ENCODE results near the gene HAND1. TPM values are rescaled to one million over a fixed set of nuclear protein-coding genes. Genes with fewer than 3 reads are reported as not detected.
A peak's percentile ranks its signal among the peaks of the same experiment; 100 is the strongest.

HAND1 gene
- polyA plus RNA-seq, 4 donors, result 0.22 to 0.42 TPM; not detected in 2

- WGBS, 3 donors, result 11 to 16% (median 16%) methylated on average over 4 of the region's 4 CpGs
- Histone ChIP-seq H3K4me3 (ENCODE audit: low read depth in 1 of 3, low read length in 3 of 3) (no peak overlapping the region), H3K27ac (ENCODE audit: low read depth in 1 of 3, low read length in 2 of 3) (no peak overlapping the region), H3K4me1 (ENCODE audit: control insufficient read depth in 3 of 3, insufficient read depth in 2 of 3, low read depth in 1 of 3, low read length in 2 of 3) (peaks cover 0 to 22% (median 6%) of the 10 kb centered on the region in 3 donors), H3K36me3 (ENCODE audit: control insufficient read depth in 3 of 3, insufficient read depth in 2 of 3, low read depth in 1 of 3, low read length in 3 of 3) (no peaks in the 10 kb centered on the region), H3K27me3 (ENCODE audit: control insufficient read depth in 3 of 3, insufficient read depth in 3 of 3, low read length in 3 of 3) (peaks cover 11 to 71% (median 46%) of the 10 kb centered on the region in 3 donors), H3K9me3 (ENCODE audit: control insufficient read depth in 2 of 2, insufficient read depth in 1 of 2, low read depth in 1 of 2, low read length in 1 of 2) (peaks cover 0 to 3% of the 10 kb centered on the region in 2 donors)
- FAIRE-seq, result no peak
- no peak for DNase-seq
These were observed 8.4 kb upstream of the HAND1 start for GRCh38 chr5:154486427-154486866.

GRCh38 chr5:154485850-154486426 lies 7.9 kb upstream of the HAND1 start:
- DNase-seq, result no peak
- H3K27me3 ChIP-seq (ENCODE audit: control insufficient read depth in 3 of 3, insufficient read depth in 3 of 3, low read length in 3 of 3), result peaks cover 11 to 76% (median 51%) of the 10 kb centered on the region in 3 donors
- no peak for FAIRE-seq
- H3K27ac ChIP-seq (ENCODE audit: low read depth in 1 of 3, low read length in 2 of 3), result no peak overlapping the region
- peaks cover 0 to 3% of the 10 kb centered on the region in 2 donors for H3K9me3 ChIP-seq (ENCODE audit: control insufficient read depth in 2 of 2, insufficient read depth in 1 of 2, low read depth in 1 of 2, low read length in 1 of 2)
- 15 to 21% (median 16%) methylated on average over 6 of the region's 6 CpGs for WGBS, 3 donors
- peaks cover 0 to 22% (median 6%) of the 10 kb centered on the region in 3 donors for H3K4me1 ChIP-seq (ENCODE audit: control insufficient read depth in 3 of 3, insufficient read depth in 2 of 3, low read depth in 1 of 3, low read length in 2 of 3)
- no peaks in the 10 kb centered on the region for H3K36me3 ChIP-seq (ENCODE audit: control insufficient read depth in 3 of 3, insufficient read depth in 2 of 3, low read depth in 1 of 3, low read length in 3 of 3)
- no peak overlapping the region for H3K4me3 ChIP-seq (ENCODE audit: low read depth in 1 of 3, low read length in 3 of 3)

DNA sequence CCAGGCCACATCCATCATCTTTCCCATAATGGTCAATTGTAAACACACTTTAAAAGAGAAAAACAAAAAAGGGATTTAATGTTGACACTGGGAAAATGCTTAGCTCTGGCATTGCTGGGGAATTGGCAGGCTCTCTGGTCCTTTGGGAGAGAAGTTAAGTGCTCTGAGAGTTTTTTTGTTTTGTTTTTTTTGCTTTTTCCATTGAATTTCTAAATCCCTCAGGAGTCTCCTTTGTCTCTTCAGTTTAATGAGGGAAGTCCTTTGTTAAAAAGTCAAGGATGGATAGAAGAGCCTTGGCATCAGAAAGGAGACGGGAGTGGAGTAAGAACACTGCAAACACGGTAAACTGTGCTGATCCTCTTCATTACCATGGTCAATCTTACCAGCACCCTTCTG lies 7.1 kb upstream of the HAND1 start:
- H3K27me3 ChIP-seq (ENCODE audit: control insufficient read depth in 3 of 3, insufficient read depth in 3 of 3, low read length in 3 of 3), result peaks cover 11 to 82% (median 56%) of the 10 kb centered on the region in 3 donors
- H3K4me1 ChIP-seq (ENCODE audit: control insufficient read depth in 3 of 3, insufficient read depth in 2 of 3, low read depth in 1 of 3, low read length in 2 of 3), result peaks cover 0 to 22% (median 6%) of the 10 kb centered on the region in 3 donors
- H3K9me3 ChIP-seq (ENCODE audit: control insufficient read depth in 2 of 2, insufficient read depth in 1 of 2, low read depth in 1 of 2, low read length in 1 of 2), result peaks cover 0 to 3% of the 10 kb centered on the region in 2 donors
- FAIRE-seq (no peak), DNase-seq (no peak)
- no peak overlapping the region for H3K4me3 ChIP-seq (ENCODE audit: low read depth in 1 of 3, low read length in 3 of 3)
- no peak overlapping the region for H3K27ac ChIP-seq (ENCODE audit: low read depth in 1 of 3, low read length in 2 of 3)
- WGBS, 3 donors, result 0 to 9% (median 8%) methylated on average over 2 of the region's 2 CpGs
- no peaks in the 10 kb centered on the region for H3K36me3 ChIP-seq (ENCODE audit: control insufficient read depth in 3 of 3, insufficient read depth in 2 of 3, low read depth in 1 of 3, low read length in 3 of 3)

DNA sequence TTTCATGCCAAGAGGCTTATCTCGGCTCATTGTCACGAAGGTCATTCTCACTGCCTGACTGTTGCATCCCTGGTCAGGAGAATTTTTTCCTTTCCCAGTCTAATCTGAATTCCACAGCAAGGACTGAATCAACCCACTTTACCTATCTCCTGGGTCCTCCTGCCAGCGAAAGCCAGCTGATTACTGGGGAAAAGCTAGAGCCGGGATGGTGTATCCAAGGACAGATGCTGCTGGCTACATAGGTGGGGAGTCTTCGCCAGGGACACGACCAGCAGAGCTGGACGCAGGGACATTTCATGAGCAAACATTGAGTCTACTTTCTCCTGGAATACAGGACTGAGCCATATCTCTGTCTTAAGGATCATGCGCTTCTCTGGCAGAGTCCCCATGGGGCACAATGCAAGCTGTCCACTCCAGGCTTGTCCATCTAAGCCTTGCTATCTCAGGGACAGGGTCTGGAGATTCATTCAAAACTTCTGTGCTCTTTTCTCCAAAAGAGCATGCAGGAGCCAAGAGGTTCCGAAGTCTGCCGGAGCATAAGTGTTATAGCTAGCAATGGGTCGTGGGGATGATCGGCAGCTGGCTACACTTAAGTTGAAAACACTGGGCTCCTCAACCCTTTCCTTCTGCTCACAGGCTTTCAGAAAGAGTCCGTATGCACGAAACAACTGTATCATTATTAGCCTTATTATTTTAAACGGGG lies 6.5 kb upstream of the HAND1 start:
- WGBS, 3 donors, result 9 to 14% (median 9%) methylated on average over 15 of the region's 15 CpGs
- no peak for DNase-seq
- Histone ChIP-seq H3K4me1 (ENCODE audit: control insufficient read depth in 3 of 3, insufficient read depth in 2 of 3, low read depth in 1 of 3, low read length in 2 of 3) (peaks cover 0 to 22% (median 6%) of the 10 kb centered on the region in 3 donors), H3K27ac (ENCODE audit: low read depth in 1 of 3, low read length in 2 of 3) (no peak overlapping the region), H3K4me3 (ENCODE audit: low read depth in 1 of 3, low read length in 3 of 3) (no peak overlapping the region), H3K27me3 (ENCODE audit: control insufficient read depth in 3 of 3, insufficient read depth in 3 of 3, low read length in 3 of 3) (peaks cover 13 to 83% (median 61%) of the 10 kb centered on the region in 3 donors), H3K36me3 (ENCODE audit: control insufficient read depth in 3 of 3, insufficient read depth in 2 of 3, low read depth in 1 of 3, low read length in 3 of 3) (no peaks in the 10 kb centered on the region), H3K9me3 (ENCODE audit: control insufficient read depth in 2 of 2, insufficient read depth in 1 of 2, low read depth in 1 of 2, low read length in 1 of 2) (peaks cover 0 to 3% of the 10 kb centered on the region in 2 donors)
- FAIRE-seq, result no peak

DNA sequence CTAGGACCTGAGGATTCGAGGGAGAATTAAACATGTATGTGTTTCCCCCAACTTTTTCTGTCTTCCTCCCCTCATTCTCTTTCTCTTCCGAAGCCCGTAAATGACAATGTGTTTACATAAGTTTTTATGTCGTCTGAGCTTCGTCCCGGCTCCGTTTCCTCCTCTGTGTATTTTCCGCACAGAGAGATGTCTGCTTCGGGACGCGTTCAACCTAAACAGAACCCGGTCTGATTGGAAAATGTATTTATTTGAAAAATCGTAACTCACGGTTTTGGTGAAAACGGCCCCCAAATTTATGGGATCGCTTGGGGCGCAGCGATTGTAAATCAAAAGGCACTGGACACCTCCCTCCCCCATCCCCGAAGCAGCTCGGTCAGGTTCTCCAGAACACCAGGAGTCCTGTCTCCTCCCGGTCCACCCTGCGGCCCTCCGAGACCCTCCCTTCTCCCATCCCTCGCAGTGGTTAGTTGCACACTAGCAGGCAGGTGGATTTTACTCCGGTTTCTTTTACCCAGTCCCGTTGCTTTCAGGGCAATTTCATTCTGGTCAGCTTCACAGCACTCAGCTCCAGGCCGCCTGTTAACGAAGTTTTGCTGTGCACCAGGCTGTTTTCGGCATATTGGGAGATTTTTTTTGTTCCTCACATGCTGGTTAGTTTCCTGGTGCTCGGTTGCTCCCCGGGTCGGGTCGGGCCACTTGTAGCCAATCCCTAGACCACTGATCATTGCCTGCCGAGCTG lies 5.8 kb upstream of the HAND1 start:
- peaks cover 0 to 27% (median 6%) of the 10 kb centered on the region in 3 donors for H3K4me1 ChIP-seq (ENCODE audit: control insufficient read depth in 3 of 3, insufficient read depth in 2 of 3, low read depth in 1 of 3, low read length in 2 of 3)
- peaks cover 17 to 90% (median 68%) of the 10 kb centered on the region in 3 donors for H3K27me3 ChIP-seq (ENCODE audit: control insufficient read depth in 3 of 3, insufficient read depth in 3 of 3, low read length in 3 of 3)
- H3K4me3 ChIP-seq (ENCODE audit: low read depth in 1 of 3, low read length in 3 of 3), result no peak overlapping the region
- no peak for DNase-seq
- FAIRE-seq, result no peak
- H3K9me3 ChIP-seq (ENCODE audit: control insufficient read depth in 2 of 2, insufficient read depth in 1 of 2, low read depth in 1 of 2, low read length in 1 of 2), result peaks cover 0 to 3% of the 10 kb centered on the region in 2 donors
- no peak overlapping the region for H3K27ac ChIP-seq (ENCODE audit: low read depth in 1 of 3, low read length in 2 of 3)
- WGBS, 3 donors, result 4 to 7% (median 5%) methylated on average over 34 of the region's 34 CpGs
- H3K36me3 ChIP-seq (ENCODE audit: control insufficient read depth in 3 of 3, insufficient read depth in 2 of 3, low read depth in 1 of 3, low read length in 3 of 3), result no peaks in the 10 kb centered on the region

- H3K4me3 ChIP-seq (ENCODE audit: low read depth in 1 of 3, low read length in 3 of 3), result no peak overlapping the region
- no peak for FAIRE-seq
These were observed 4.8 kb upstream of the HAND1 start for GRCh38 chr5:154482528-154483449.

DNA sequence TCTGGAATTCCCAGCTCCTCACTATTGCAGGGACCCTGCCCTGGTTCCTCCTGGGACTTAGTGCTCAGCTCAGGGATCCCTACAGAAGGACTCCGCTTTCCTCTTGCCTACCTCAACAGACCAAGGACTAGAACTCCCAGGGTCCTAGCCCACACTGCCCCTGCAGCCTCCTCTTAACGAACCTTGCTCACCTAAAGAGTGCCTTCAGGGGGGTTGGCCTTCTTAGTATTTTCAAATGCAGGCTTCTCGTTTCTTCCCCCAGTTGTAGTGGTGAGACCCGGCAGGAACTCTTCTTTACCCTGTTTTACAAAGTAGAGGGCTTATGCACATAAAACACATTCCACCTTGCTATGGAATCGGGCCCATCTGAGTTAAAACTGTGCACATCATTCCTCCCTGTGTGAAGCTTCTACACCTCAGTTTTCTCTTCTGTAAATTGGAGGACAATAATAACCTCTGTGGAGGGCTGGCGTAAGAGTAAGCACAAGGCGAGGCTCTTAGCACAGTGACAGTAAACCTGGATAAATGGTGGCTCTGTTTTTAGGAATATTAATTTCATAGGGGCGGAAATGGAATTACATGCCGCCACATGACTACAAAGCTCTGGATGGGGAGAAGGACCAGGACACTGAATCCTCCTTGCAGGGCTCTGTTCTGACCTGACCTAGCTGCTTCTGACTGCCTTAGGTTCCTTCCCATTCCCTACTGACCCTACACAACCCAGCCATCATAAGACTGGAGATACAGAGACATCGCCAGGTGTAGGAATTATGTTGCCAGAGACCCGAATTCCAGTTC lies 3.8 kb upstream of the HAND1 start:
- FAIRE-seq (no peak), DNase-seq (no peak)
- WGBS, 3 donors, result 14 to 26% (median 24%) methylated on average over 11 of the region's 11 CpGs
- no peak overlapping the region for H3K4me3 ChIP-seq (ENCODE audit: low read depth in 1 of 3, low read length in 3 of 3)
- peaks cover 0 to 3% of the 10 kb centered on the region in 2 donors for H3K9me3 ChIP-seq (ENCODE audit: control insufficient read depth in 2 of 2, insufficient read depth in 1 of 2, low read depth in 1 of 2, low read length in 1 of 2)
- peaks cover 18 to 100% (median 81%) of the 10 kb centered on the region in 3 donors for H3K27me3 ChIP-seq (ENCODE audit: control insufficient read depth in 3 of 3, insufficient read depth in 3 of 3, low read length in 3 of 3)
- H3K27ac ChIP-seq (ENCODE audit: low read depth in 1 of 3, low read length in 2 of 3), result no peak overlapping the region
- H3K4me1 ChIP-seq (ENCODE audit: control insufficient read depth in 3 of 3, insufficient read depth in 2 of 3, low read depth in 1 of 3, low read length in 2 of 3), result peaks cover 9 to 37% (median 12%) of the 10 kb centered on the region in 3 donors
- no peaks in the 10 kb centered on the region for H3K36me3 ChIP-seq (ENCODE audit: control insufficient read depth in 3 of 3, insufficient read depth in 2 of 3, low read depth in 1 of 3, low read length in 3 of 3)

More at GRCh38 chr5:154482528-154483449, 4.8 kb upstream of the HAND1 start:
- Histone ChIP-seq H3K9me3 (ENCODE audit: control insufficient read depth in 2 of 2, insufficient read depth in 1 of 2, low read depth in 1 of 2, low read length in 1 of 2) (peaks cover 0 to 3% of the 10 kb centered on the region in 2 donors), H3K4me1 (ENCODE audit: control insufficient read depth in 3 of 3, insufficient read depth in 2 of 3, low read depth in 1 of 3, low read length in 2 of 3) (peaks cover 7 to 32% (median 10%) of the 10 kb centered on the region in 3 donors), H3K36me3 (ENCODE audit: control insufficient read depth in 3 of 3, insufficient read depth in 2 of 3, low read depth in 1 of 3, low read length in 3 of 3) (no peaks in the 10 kb centered on the region), H3K27me3 (ENCODE audit: control insufficient read depth in 3 of 3, insufficient read depth in 3 of 3, low read length in 3 of 3) (peaks cover 18 to 99% (median 76%) of the 10 kb centered on the region in 3 donors), H3K27ac (ENCODE audit: low read depth in 1 of 3, low read length in 2 of 3) (no peak overlapping the region)
- 5 to 7% (median 5%) methylated on average over 48 to 49 of the region's 49 CpGs for WGBS, 3 donors
- DNase-seq, result peak; percentile 55 to 75
